A549 (cell line): ENCODE results near the gene LILRA1. TPM values are rescaled to one million over a fixed set of nuclear protein-coding genes. Genes with fewer than 3 reads are reported as not detected.

Source experiments
- ATAC-seq, 2 experiments: fragments of 200-7000 bp in 1 of 2; fragments of >200 bp in 1 of 2; cut with Nextera tagmentation in 1 of 2; cut with Tn5 transposase in 1 of 2; 3 replicates each; pipeline versions ENCODE4 v1.8.0 to v1.9.1; 2018 to 2020; ENCODE audit warnings: mild to moderate bottlenecking in 1 of 2, moderate library complexity in 1 of 2
- CTCF ChIA-PET: fragments of 300-600 bp; sonication (Branson Sonifier 250); formaldehyde crosslinking; extraction: SDS; loops from one replicate; lab custom pipeline; 2021; ENCODE audit warnings: antibody characterized with exemption, inconsistent platforms; lab: Yijun Ruan, JAX
- POLR2A ChIA-PET: fragments of 350-600 bp; formaldehyde crosslinking; extraction: SDS; loops from one replicate; lab custom pipeline; 2021; ENCODE audit warnings: antibody characterized with exemption, inconsistent platforms; lab: Yijun Ruan, JAX
- DNase-seq, 2 experiments: peaks; one replicate each; pipeline versions ENCODE4 v3.0.0 to v3.0.0-alpha.2; 2011 to 2016; ENCODE audit warnings: low read depth in 1 of 2, low spot score in 1 of 2
- FAIRE-seq: peaks from 2 replicates; lab custom pipeline; 2011; peaks lifted over from hg19 to GRCh38; lab: Jason Lieb, UNC
- H3K27ac ChIP-seq, 2 experiments: fragments of >200 bp; sonication (Bioruptor Twin); formaldehyde crosslinking; 3 replicates each; pipeline ENCODE4 v1.5.1; 2016 to 2017
- H3K4me1 ChIP-seq: fragments of >200 bp; sonication (Bioruptor Twin); formaldehyde crosslinking; 3 replicates; pipeline ENCODE4 v1.6.1; 2016
- H3K4me2 ChIP-seq: fragments of >200 bp; sonication (Bioruptor Twin); formaldehyde crosslinking; 3 replicates; pipeline ENCODE4 v1.6.1; 2016
- H3K4me3 ChIP-seq: fragments of >200 bp; sonication (Bioruptor Twin); formaldehyde crosslinking; 3 replicates; pipeline ENCODE4 v1.5.1; 2016
- H3K9me3 ChIP-seq: fragments of >200 bp; sonication (Bioruptor Twin); formaldehyde crosslinking; 3 replicates; pipeline ENCODE4 v1.6.1; 2016
- CBX2 ChIP-seq: fragments of 200-600 bp; sonication (generic); IDR thresholded peaks from 2 replicates; pipeline ENCODE4 v1.6.1; 2016; ENCODE audit warnings: low read depth, mild to moderate bottlenecking, borderline replicate concordance
- CBX8 ChIP-seq: fragments of 200-600 bp; sonication (generic); IDR thresholded peaks from 2 replicates; pipeline ENCODE4 v1.6.1; 2016
- CHD4 ChIP-seq: fragments of 200-600 bp; sonication (generic); IDR thresholded peaks from 2 replicates; pipeline ENCODE4 v1.6.1; 2016; ENCODE audit warnings: antibody characterized with exemption, mild to moderate bottlenecking, borderline replicate concordance
- EP300 ChIP-seq, 2 experiments: fragments of >200 bp; sonication (Bioruptor Twin); formaldehyde crosslinking; IDR thresholded peaks; 2 replicates in 1 of 2; 3 replicates in 1 of 2; pipeline ENCODE4 v1.6.1; 2016 to 2017
- ESRRA ChIP-seq: fragments of 150-350 bp; IDR thresholded peaks from 2 replicates; pipeline ENCODE4 v1.6.1; 2014; ENCODE audit warnings: mild to moderate bottlenecking, low read length, borderline replicate concordance
- FOSB ChIP-seq: fragments of 250-450 bp; sonication (Bioruptor Pico); IDR thresholded peaks from 2 replicates; pipeline ENCODE4 v1.5.0; 2020; ENCODE audit warnings: mild to moderate bottlenecking, moderate library complexity
- FOSL2 ChIP-seq, 2 experiments: fragments of 450-650 bp in 1 of 2; fragments of >200 bp in 1 of 2; sonication (Bioruptor Twin) in 1 of 2; formaldehyde crosslinking; IDR thresholded peaks; 2 replicates each; pipeline versions ENCODE4 v1.5.0 to v1.6.1; 2016 to 2020; ENCODE audit warnings: mild to moderate bottlenecking in 1 of 2, moderate library complexity in 1 of 2
- FOXS1 ChIP-seq: fragments of 250-450 bp; sonication (Bioruptor Pico); IDR thresholded peaks from 2 replicates; pipeline ENCODE4 v1.5.0; 2020; ENCODE audit warnings: mild to moderate bottlenecking, moderate library complexity
- HEYL ChIP-seq: fragments of 250-450 bp; sonication (Bioruptor Pico); IDR thresholded peaks from 2 replicates; pipeline ENCODE4 v1.8.0; 2021; ENCODE audit warnings: mild to moderate bottlenecking, moderate library complexity
- JUNB ChIP-seq: fragments of >200 bp; sonication (Bioruptor Twin); formaldehyde crosslinking; IDR thresholded peaks from 2 replicates; pipeline ENCODE4 v1.6.1; 2016
- MAFK ChIP-seq: fragments of 450-650 bp; IDR thresholded peaks from 2 replicates; pipeline ENCODE4 v1.6.1; 2014; ENCODE audit not compliant: partially characterized antibody
- NR3C1 ChIP-seq: fragments of >200 bp; sonication (Bioruptor Twin); formaldehyde crosslinking; IDR thresholded peaks from 3 replicates; pipeline ENCODE4 v1.6.1; 2017
- RARB ChIP-seq: fragments of 250-450 bp; sonication (Bioruptor Pico); IDR thresholded peaks from 2 replicates; pipeline ENCODE4 v1.8.0; 2021; ENCODE audit warnings: mild to moderate bottlenecking, moderate library complexity
- SMC3 ChIP-seq: fragments of >200 bp; sonication (Bioruptor Twin); formaldehyde crosslinking; IDR thresholded peaks from 3 replicates; pipeline ENCODE4 v1.6.1; 2018; ENCODE audit warnings: inconsistent platforms
- WGBS: methylation state at CpG from one replicate; pipeline ENCODE4 v1.1.6; 2017; ENCODE audit errors: missing lambda C conversion rate; 5-methylcytosine and 5-hydroxymethylcytosine counted together
- polyA plus RNA-seq, 4 experiments: library from polyadenylated mRNA; depleted of rRNA in 3 of 4; stranded (reverse); fragments of >200 nt; fragmentation: RNase III in 1 of 4; extraction: RNeasy Plus Mini Kit Qiagen cat#74134 plus additional on column Dnase treatment in 1 of 4; gene quantifications; 2 replicates in 3 of 4; 3 replicates in 1 of 4; pipeline ENCODE4 v1.2.3, GENCODE V29; 2011 to 2017
- TF ChIP-seq, protein P1 (sequence below): fragments of 150-350 bp; IDR thresholded peaks from 2 replicates; pipeline ENCODE4 v1.6.1; 2014; ENCODE audit warnings: low read depth, mild to moderate bottlenecking, low read length
- TF ChIP-seq, protein P2 (sequence below): fragments of 450-650 bp; IDR thresholded peaks from 2 replicates; pipeline ENCODE4 v1.6.1; 2014; ENCODE audit warnings: antibody characterized with exemption
- TF ChIP-seq, protein P3 (sequence below): IDR thresholded peaks from 2 replicates; pipeline ENCODE4 v1.6.1; 2012
- TF ChIP-seq, protein P4 (sequence below): fragments of 200-600 bp; sonication (generic); IDR thresholded peaks from 2 replicates; pipeline ENCODE4 v1.6.1; 2016; ENCODE audit warnings: antibody characterized with exemption, mild to moderate bottlenecking, moderate library complexity
- TF ChIP-seq, protein P5 (sequence below): fragments of >200 bp; sonication (Bioruptor Twin); formaldehyde crosslinking; IDR thresholded peaks from 3 replicates; pipeline ENCODE4 v1.6.1; 2016
- TF ChIP-seq, protein P6 (sequence below): IDR thresholded peaks from 2 replicates; pipeline ENCODE4 v1.6.1; 2012

Gene LILRA1
- polyA plus RNA-seq, 2 of the 4 experiments (the other 2 are of a cell fraction), result not detected

DNA sequence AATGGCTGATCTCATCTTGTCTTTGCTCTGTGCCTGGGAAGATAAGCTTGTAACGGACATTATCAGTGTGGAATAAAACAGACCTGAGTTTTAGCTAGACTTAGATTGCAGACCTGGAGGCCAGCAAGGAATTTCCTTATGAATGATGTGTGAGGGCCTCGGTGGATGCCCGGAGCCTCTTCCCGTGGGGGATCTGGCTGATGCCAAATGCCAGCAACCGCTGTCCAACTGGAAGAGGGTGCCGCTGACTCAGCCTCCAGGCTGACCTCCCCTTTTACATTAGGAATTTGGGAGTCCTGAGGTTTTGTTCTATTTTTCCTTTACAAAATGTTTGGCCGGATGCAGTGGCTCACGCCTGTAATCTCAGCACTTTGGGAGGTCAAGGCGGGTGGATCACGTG, 39.4 kb upstream of the LILRA1 start:
- DNase-seq, result no peak
- WGBS, result 49% methylated on average over 10 of the region's 10 CpGs
- H3K9me3 ChIP-seq, result peaks cover 5% of the 10 kb centered on the region; the same call in 1 of the 3 replicates
- no peak overlapping the region for H3K27ac ChIP-seq
- ATAC-seq, result no peak
- no peak for FAIRE-seq
- H3K4me2 ChIP-seq, result no peak overlapping the region
- H3K4me1 ChIP-seq, result no peaks in the 10 kb centered on the region
- ChIA-PET POLR2A (interaction anchor here (0.5 kb wide), 1 partner anchor 388 kb away, joined by 3 read pairs; no protein-coding TSS in a partner anchor), CTCF (interaction anchor here (1.0 to 1.2 kb wide), 2 partner anchors 12 to 243 kb away, joined by 3 read pairs; no protein-coding TSS in a partner anchor)
- TF ChIP-seq EP300 (IDR thresholded peaks at IDR 0.05), result no peak
- TF ChIP-seq, protein P1, sequence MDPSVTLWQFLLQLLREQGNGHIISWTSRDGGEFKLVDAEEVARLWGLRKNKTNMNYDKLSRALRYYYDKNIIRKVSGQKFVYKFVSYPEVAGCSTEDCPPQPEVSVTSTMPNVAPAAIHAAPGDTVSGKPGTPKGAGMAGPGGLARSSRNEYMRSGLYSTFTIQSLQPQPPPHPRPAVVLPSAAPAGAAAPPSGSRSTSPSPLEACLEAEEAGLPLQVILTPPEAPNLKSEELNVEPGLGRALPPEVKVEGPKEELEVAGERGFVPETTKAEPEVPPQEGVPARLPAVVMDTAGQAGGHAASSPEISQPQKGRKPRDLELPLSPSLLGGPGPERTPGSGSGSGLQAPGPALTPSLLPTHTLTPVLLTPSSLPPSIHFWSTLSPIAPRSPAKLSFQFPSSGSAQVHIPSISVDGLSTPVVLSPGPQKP, result no peak
- no peak for TF ChIP-seq ESRRA
- TF ChIP-seq HEYL (CRISPR knock-in tag), result no peak
- no peak for TF ChIP-seq MAFK
- no peak for TF ChIP-seq CHD4
- TF ChIP-seq, protein P2, sequence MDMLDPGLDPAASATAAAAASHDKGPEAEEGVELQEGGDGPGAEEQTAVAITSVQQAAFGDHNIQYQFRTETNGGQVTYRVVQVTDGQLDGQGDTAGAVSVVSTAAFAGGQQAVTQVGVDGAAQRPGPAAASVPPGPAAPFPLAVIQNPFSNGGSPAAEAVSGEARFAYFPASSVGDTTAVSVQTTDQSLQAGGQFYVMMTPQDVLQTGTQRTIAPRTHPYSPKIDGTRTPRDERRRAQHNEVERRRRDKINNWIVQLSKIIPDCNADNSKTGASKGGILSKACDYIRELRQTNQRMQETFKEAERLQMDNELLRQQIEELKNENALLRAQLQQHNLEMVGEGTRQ, result no peak
- no peak for TF ChIP-seq JUNB
- no peak for TF ChIP-seq CBX8
- TF ChIP-seq RARB (CRISPR knock-in tag), result no peak
- TF ChIP-seq, protein P3, sequence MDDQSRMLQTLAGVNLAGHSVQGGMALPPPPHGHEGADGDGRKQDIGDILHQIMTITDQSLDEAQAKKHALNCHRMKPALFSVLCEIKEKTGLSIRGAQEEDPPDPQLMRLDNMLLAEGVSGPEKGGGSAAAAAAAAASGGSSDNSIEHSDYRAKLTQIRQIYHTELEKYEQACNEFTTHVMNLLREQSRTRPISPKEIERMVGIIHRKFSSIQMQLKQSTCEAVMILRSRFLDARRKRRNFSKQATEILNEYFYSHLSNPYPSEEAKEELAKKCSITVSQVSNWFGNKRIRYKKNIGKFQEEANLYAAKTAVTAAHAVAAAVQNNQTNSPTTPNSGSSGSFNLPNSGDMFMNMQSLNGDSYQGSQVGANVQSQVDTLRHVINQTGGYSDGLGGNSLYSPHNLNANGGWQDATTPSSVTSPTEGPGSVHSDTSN, result no peak
- no peak for TF ChIP-seq FOSB (CRISPR knock-in tag)
- TF ChIP-seq FOSL2 (IDR thresholded peaks at IDR 0.05), result no peak
- no peak for TF ChIP-seq FOSL2 (CRISPR knock-in tag; IDR thresholded peaks at IDR 0.05)
- TF ChIP-seq, protein P4, sequence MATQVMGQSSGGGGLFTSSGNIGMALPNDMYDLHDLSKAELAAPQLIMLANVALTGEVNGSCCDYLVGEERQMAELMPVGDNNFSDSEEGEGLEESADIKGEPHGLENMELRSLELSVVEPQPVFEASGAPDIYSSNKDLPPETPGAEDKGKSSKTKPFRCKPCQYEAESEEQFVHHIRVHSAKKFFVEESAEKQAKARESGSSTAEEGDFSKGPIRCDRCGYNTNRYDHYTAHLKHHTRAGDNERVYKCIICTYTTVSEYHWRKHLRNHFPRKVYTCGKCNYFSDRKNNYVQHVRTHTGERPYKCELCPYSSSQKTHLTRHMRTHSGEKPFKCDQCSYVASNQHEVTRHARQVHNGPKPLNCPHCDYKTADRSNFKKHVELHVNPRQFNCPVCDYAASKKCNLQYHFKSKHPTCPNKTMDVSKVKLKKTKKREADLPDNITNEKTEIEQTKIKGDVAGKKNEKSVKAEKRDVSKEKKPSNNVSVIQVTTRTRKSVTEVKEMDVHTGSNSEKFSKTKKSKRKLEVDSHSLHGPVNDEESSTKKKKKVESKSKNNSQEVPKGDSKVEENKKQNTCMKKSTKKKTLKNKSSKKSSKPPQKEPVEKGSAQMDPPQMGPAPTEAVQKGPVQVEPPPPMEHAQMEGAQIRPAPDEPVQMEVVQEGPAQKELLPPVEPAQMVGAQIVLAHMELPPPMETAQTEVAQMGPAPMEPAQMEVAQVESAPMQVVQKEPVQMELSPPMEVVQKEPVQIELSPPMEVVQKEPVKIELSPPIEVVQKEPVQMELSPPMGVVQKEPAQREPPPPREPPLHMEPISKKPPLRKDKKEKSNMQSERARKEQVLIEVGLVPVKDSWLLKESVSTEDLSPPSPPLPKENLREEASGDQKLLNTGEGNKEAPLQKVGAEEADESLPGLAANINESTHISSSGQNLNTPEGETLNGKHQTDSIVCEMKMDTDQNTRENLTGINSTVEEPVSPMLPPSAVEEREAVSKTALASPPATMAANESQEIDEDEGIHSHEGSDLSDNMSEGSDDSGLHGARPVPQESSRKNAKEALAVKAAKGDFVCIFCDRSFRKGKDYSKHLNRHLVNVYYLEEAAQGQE, result no peak
- TF ChIP-seq, protein P5, sequence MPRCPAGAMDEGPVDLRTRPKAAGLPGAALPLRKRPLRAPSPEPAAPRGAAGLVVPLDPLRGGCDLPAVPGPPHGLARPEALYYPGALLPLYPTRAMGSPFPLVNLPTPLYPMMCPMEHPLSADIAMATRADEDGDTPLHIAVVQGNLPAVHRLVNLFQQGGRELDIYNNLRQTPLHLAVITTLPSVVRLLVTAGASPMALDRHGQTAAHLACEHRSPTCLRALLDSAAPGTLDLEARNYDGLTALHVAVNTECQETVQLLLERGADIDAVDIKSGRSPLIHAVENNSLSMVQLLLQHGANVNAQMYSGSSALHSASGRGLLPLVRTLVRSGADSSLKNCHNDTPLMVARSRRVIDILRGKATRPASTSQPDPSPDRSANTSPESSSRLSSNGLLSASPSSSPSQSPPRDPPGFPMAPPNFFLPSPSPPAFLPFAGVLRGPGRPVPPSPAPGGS, result no peak
- TF ChIP-seq SMC3, result no peak
- TF ChIP-seq, protein P6, sequence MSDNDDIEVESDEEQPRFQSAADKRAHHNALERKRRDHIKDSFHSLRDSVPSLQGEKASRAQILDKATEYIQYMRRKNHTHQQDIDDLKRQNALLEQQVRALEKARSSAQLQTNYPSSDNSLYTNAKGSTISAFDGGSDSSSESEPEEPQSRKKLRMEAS, result no peak
- no peak for TF ChIP-seq FOXS1 (CRISPR knock-in tag)
- TF ChIP-seq CBX2, result no peak
- no peak for TF ChIP-seq NR3C1
- no peak overlapping the region for H3K4me3 ChIP-seq
